ENCODE data around the gene ACYP1.

DNA sequence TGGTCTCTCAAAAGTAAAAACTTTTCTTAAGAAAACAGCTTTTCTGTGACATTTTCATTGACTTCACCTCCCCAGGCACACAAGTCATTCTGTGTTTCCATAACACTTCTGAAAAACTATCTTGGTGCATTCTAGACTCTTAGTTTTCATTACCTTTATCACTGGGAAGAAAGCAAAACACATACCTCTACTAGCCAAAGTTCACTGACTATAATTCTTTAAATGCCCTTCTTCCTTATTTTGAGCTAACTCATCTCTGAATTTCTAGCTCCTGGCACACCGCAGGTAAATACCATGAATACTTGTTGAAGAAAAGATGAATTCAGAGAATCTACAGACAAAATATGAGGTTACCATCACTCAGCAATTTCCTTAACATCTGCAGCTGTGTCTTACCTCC lies 33.7 kb downstream of the ACYP1 start:
- TF ChIP-seq POLR2A (IDR thresholded peaks at IDR 0.05), result no peak
- TF ChIP-seq, protein P1, sequence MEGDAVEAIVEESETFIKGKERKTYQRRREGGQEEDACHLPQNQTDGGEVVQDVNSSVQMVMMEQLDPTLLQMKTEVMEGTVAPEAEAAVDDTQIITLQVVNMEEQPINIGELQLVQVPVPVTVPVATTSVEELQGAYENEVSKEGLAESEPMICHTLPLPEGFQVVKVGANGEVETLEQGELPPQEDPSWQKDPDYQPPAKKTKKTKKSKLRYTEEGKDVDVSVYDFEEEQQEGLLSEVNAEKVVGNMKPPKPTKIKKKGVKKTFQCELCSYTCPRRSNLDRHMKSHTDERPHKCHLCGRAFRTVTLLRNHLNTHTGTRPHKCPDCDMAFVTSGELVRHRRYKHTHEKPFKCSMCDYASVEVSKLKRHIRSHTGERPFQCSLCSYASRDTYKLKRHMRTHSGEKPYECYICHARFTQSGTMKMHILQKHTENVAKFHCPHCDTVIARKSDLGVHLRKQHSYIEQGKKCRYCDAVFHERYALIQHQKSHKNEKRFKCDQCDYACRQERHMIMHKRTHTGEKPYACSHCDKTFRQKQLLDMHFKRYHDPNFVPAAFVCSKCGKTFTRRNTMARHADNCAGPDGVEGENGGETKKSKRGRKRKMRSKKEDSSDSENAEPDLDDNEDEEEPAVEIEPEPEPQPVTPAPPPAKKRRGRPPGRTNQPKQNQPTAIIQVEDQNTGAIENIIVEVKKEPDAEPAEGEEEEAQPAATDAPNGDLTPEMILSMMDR (IDR thresholded peaks at IDR 0.05), result no peak

All from tibial nerve (tissue), 3 donors.